HEK293 (cell line): ENCODE measurements around the gene C9orf72.

ENCODE experiments used
- RBAK ChIP-seq: fragments of 450-650 bp; formaldehyde crosslinking; IDR thresholded peaks from 2 replicates; pipeline ENCODE4 v1.5.1; 2016; ENCODE audit warnings: missing biosample characterization, missing genetic modification characterization
- ZNF19 ChIP-seq: fragments of 450-650 bp; formaldehyde crosslinking; IDR thresholded peaks from 2 replicates; pipeline ENCODE4; 2016; ENCODE audit warnings: missing biosample characterization, missing genetic modification characterization, low read depth
- ZNF223 ChIP-seq: fragments of 450-650 bp; formaldehyde crosslinking; IDR thresholded peaks from 2 replicates; pipeline ENCODE4 v1.5.1; 2016; ENCODE audit warnings: missing biosample characterization, missing genetic modification characterization
- ZNF274 ChIP-seq, 2 experiments: fragments of 200-500 bp in 1 of 2; fragments of 450-650 bp in 1 of 2; sonication (Bioruptor generic) in 1 of 2; formaldehyde crosslinking in 1 of 2; IDR thresholded peaks; 2 replicates each; pipeline versions ENCODE4 v1.5.1 to v1.6.1; 2014 to 2016; ENCODE audit warnings: borderline replicate concordance in 1 of 2, inconsistent platforms in 1 of 2, low read length in 1 of 2, missing biosample characterization in 1 of 2, missing genetic modification characterization in 1 of 2
- ZNF514 ChIP-seq: fragments of 450-650 bp; formaldehyde crosslinking; IDR thresholded peaks from 2 replicates; pipeline ENCODE4 v1.5.1; 2016; ENCODE audit warnings: missing biosample characterization, missing genetic modification characterization
- ZNF558 ChIP-seq: fragments of 450-650 bp; formaldehyde crosslinking; IDR thresholded peaks from 2 replicates; pipeline ENCODE4 v1.5.1; 2016; ENCODE audit warnings: missing biosample characterization, missing genetic modification characterization
- TF ChIP-seq, protein P1 (sequence below): fragments of 450-650 bp; formaldehyde crosslinking; IDR thresholded peaks from 2 replicates; pipeline ENCODE4 v1.5.1; 2016; ENCODE audit warnings: missing biosample characterization, missing genetic modification characterization
- TF ChIP-seq, protein P2 (sequence below): fragments of 450-650 bp; formaldehyde crosslinking; IDR thresholded peaks from 2 replicates; pipeline ENCODE4 v1.5.1; 2016; ENCODE audit warnings: missing biosample characterization, missing genetic modification characterization
- TF ChIP-seq, protein P3 (sequence below): fragments of 450-650 bp; formaldehyde crosslinking; IDR thresholded peaks from 2 replicates; pipeline ENCODE4 v1.5.1; 2016; ENCODE audit warnings: missing biosample characterization, missing genetic modification characterization, low read depth
- TF ChIP-seq, protein P4 (sequence below): fragments of 450-650 bp; formaldehyde crosslinking; IDR thresholded peaks from 2 replicates; pipeline ENCODE4 v1.5.1; 2016; ENCODE audit warnings: missing biosample characterization, missing genetic modification characterization

DNA sequence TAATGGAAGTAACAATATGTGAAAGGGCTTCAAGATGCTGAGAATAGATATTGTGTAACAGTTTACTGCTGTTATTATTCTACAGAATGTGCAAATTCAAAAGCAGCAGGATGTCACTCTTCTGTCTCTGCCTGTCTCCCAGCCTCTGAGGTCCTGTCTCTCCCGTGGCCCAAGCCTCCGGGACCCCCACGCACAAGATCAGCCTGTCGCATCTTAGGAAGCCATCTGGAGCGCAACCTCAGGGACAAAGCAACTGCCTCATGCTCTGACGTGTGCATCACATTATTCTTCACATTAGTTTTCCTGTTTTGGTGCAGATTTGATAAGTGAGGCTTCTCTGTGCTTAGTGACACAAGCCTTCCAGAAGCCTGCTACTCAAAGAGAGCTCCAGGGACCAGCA, 46.5 kb upstream of the C9orf72 start:
- TF ChIP-seq RBAK (tag by site-specific recombination) (no peak), ZNF558 (tag by site-specific recombination) (no peak), ZNF274 (IDR thresholded peaks at IDR 0.05; ENCODE audit: low read length) (no peak), ZNF274 (tag by site-specific recombination; IDR thresholded peaks at IDR 0.05; ENCODE audit: borderline replicate concordance) (no peak), ZNF19 (tag by site-specific recombination) (no peak), ZNF514 (tag by site-specific recombination) (no peak), ZNF223 (tag by site-specific recombination) (no peak)
- TF ChIP-seq, protein P1, sequence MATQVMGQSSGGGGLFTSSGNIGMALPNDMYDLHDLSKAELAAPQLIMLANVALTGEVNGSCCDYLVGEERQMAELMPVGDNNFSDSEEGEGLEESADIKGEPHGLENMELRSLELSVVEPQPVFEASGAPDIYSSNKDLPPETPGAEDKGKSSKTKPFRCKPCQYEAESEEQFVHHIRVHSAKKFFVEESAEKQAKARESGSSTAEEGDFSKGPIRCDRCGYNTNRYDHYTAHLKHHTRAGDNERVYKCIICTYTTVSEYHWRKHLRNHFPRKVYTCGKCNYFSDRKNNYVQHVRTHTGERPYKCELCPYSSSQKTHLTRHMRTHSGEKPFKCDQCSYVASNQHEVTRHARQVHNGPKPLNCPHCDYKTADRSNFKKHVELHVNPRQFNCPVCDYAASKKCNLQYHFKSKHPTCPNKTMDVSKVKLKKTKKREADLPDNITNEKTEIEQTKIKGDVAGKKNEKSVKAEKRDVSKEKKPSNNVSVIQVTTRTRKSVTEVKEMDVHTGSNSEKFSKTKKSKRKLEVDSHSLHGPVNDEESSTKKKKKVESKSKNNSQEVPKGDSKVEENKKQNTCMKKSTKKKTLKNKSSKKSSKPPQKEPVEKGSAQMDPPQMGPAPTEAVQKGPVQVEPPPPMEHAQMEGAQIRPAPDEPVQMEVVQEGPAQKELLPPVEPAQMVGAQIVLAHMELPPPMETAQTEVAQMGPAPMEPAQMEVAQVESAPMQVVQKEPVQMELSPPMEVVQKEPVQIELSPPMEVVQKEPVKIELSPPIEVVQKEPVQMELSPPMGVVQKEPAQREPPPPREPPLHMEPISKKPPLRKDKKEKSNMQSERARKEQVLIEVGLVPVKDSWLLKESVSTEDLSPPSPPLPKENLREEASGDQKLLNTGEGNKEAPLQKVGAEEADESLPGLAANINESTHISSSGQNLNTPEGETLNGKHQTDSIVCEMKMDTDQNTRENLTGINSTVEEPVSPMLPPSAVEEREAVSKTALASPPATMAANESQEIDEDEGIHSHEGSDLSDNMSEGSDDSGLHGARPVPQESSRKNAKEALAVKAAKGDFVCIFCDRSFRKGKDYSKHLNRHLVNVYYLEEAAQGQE (tag by site-specific recombination), result no peak
- TF ChIP-seq, protein P2, sequence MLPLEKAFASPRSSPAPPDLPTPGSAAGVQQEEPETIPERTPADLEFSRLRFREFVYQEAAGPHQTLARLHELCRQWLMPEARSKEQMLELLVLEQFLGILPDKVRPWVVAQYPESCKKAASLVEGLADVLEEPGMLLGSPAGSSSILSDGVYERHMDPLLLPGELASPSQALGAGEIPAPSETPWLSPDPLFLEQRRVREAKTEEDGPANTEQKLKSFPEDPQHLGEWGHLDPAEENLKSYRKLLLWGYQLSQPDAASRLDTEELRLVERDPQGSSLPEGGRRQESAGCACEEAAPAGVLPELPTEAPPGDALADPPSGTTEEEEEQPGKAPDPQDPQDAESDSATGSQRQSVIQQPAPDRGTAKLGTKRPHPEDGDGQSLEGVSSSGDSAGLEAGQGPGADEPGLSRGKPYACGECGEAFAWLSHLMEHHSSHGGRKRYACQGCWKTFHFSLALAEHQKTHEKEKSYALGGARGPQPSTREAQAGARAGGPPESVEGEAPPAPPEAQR (tag by site-specific recombination), result no peak
- TF ChIP-seq, protein P3, sequence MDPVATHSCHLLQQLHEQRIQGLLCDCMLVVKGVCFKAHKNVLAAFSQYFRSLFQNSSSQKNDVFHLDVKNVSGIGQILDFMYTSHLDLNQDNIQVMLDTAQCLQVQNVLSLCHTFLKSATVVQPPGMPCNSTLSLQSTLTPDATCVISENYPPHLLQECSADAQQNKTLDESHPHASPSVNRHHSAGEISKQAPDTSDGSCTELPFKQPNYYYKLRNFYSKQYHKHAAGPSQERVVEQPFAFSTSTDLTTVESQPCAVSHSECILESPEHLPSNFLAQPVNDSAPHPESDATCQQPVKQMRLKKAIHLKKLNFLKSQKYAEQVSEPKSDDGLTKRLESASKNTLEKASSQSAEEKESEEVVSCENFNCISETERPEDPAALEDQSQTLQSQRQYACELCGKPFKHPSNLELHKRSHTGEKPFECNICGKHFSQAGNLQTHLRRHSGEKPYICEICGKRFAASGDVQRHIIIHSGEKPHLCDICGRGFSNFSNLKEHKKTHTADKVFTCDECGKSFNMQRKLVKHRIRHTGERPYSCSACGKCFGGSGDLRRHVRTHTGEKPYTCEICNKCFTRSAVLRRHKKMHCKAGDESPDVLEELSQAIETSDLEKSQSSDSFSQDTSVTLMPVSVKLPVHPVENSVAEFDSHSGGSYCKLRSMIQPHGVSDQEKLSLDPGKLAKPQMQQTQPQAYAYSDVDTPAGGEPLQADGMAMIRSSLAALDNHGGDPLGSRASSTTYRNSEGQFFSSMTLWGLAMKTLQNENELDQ (tag by site-specific recombination), result no peak
- TF ChIP-seq, protein P4, sequence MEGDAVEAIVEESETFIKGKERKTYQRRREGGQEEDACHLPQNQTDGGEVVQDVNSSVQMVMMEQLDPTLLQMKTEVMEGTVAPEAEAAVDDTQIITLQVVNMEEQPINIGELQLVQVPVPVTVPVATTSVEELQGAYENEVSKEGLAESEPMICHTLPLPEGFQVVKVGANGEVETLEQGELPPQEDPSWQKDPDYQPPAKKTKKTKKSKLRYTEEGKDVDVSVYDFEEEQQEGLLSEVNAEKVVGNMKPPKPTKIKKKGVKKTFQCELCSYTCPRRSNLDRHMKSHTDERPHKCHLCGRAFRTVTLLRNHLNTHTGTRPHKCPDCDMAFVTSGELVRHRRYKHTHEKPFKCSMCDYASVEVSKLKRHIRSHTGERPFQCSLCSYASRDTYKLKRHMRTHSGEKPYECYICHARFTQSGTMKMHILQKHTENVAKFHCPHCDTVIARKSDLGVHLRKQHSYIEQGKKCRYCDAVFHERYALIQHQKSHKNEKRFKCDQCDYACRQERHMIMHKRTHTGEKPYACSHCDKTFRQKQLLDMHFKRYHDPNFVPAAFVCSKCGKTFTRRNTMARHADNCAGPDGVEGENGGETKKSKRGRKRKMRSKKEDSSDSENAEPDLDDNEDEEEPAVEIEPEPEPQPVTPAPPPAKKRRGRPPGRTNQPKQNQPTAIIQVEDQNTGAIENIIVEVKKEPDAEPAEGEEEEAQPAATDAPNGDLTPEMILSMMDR, result no peak
